CD4-positive, alpha-beta T cell treated with Interleukin-6 at 100 ng/mL for 8 hours (primary cell): ENCODE results near the gene MED12L.

Source experiments
- DNase-seq: peaks from one replicate; pipeline ENCODE4 v3.0.0-alpha.2; 2020; ENCODE audit warnings: mixed read lengths, low spot score

The MED12L gene

DNA sequence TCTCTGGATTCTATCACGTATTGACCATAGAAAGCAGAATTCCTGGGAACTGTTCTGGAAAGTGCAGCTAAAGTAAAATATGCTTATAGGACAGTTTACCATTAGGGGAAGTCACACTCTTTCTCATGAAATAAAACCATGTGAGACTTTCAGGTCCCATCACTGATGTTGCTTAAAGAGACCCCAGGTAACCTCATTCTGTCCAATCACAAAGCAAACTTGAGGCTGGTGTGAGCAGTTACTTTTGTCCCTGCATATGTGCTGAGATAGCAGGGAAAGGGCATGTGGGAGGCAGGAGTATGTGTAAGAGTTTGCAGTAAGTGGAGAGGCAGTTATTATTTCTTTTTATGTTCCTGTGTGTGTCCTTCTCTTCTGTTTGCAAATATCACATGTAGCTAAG is 215.1 kb downstream of the MED12L start:
- DNase-seq, result no peak

DNA sequence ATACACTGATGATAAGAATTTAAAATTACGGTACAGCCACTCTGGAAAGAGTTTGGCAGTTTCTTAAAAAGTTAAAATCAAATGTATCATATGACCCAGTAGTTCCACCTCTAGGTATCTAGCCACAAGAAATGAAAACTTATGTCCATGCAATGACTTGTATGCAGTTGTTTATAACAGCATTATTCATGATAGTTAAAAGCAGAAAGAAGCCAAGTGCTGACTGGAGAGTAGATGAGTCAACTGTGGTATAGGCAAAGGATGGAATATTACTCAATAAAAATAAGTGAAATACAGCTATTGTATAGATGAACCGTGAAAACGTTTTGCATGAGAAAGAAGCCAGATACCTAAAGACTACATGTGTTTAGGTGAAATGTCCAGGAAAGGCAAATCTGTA is 216.3 kb downstream of the MED12L start:
- DNase-seq, result no peak

DNA sequence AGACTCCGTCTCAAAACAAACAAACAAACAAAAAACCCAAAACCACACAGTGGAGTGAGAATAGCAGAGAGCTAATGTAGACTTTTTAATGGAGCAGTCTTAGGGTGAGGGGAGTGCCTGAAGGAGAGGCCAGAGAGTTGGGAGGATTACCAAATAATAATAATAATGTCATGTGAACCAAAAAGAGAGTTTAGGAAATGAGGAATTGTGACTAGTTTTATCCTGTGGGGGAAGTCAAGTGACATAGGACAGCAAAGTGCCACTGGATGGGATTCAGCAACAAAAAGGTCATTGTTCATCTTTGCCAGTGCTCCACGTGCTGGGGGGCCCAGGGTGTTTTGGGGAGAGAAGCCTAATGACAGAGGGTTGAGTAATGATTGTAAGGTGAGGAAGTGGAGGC is 218.3 kb downstream of the MED12L start:
- DNase-seq, result no peak

DNA sequence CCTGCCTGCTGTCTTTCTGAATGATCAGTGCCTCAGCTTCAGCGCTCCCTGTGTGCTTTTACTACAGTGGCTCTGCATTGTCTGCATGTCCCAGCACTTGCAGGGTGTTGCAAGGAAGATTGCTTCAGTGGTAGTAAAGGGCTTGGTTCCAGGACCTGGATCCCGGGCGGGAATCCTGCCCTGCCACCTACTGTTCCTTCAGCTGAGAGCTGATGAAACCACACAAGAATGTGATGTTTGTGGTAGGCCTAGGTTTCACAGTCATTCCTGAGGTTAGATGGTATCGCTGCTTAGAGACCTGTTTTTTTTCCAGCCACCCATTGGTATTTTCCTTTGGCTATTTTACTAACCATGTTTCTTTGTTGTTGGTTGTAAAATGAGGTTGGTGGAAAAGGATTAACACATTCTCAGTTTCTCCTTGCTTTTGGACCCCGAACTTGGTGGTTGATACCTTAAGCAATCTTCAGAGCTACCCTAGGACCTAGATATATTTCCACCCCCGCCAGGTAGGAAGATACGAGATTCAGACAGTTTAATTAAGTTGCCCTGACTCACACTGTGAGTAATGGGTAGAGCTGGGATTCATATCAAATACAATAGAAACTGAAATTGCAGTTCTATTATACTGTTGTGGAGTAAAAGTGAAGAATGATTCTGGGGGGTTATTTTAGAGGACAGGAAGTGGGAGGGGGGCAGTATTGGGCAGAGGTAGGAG is 219.8 kb downstream of the MED12L start:
- no peak for DNase-seq

DNA sequence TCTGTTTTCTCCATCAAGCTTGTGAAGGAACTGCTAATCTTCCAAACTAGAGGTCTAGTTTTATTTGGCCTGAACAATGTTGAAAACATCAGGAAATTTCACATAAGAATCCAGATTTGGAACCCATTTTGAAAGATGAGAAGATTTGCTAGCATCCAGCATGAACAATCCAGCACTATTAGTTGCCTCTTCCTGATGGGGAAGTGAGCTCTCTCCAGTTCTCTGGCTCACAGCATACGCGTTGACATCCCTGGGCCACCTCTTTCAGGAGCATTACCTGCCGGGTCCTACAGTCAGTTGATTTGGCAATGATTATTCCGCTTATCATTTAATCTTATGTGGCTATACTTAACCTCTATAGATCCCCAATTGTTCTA is 220.3 kb downstream of the MED12L start:
- no peak for DNase-seq

DNA sequence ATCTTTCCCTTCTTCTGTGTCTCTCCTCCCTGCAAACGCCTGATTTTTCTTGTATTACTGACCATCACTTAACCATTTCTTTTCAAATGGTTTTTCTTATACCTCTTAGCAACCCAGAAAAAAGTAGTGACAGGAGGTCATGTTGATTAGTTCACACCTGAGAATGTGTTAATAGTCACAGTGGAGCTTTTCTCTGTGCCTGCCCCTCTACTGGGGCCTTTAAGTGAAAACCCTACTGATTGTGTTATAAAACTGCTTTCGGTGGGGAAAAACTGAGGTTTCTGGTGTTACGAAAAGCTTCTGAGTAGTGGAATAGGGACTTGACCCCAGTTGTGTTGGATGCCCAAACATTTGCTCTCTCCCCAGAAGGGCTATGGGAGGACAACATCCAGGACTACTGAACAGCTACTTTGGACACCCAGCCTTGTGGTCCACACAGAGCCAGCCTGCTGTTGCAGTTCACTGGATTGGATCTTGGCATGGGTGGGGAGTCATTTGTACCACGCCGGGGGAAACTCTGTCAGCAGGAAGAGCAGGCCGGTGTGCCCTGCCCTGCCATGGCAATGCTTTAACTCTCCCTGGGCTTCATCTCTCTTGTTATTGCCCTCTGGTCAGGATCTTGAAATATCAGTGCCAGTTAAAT is 220.8 kb downstream of the MED12L start:
- no peak for DNase-seq

DNA sequence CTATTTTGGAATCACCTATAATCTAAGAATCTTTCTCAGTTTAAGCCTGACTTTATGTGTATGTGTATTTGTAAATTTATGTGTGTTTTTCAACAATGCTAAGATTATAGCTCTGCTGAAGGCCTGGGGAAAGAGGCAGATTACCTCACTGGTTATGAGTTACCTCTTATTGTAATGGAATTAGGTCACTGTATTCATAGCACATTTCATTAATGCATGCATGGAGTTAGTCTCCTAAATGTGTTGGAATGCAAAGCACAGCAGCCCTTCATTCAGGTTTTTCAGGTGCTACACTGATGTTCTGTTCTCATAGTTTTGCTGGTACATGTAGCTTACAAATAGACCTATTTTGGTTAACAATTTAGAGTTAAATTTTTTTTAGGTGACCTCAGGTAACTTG is 221.7 kb downstream of the MED12L start:
- no peak for DNase-seq

DNA sequence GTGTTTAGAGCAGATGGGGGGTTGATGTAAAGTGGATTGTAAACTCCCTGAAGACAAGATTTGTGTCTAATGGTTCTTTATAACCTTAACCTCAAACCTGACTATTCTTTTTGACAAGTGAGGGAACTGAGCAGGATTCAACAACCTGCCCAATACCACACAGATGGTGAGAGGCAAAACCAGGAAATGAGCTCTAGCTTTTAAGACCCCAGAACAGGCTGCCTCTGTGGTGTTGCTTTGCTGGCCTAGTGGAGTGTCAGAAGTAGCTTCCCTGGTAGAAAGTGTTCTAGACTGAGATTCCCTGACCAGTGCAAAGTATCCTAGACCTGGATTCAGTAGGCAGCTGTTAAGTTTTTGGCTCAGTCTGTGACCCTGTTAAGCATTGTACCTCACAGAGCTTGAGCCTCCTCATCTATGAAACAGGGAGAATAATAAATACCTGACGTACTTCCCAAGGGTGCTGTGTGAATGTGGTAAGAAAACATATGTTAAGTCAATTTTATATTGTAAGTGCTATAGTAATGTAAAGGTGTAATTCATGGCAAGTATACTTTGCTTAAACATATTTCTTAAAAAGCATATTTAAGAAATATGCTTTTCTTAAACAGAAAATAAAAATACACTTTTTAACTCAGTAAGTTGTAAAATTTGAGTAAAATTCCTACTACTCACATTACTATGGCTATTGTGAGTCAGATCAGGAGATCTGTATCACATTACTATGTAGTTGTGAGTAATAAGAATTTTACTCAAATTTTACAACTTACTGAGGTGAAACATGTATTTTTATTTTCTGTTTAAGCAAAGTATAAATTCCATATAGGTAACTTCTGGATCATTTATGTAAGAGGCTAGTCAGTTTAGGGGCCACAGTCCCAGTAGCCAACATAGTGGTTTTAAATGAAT is 222.4 kb downstream of the MED12L start:
- DNase-seq, result no peak

DNA sequence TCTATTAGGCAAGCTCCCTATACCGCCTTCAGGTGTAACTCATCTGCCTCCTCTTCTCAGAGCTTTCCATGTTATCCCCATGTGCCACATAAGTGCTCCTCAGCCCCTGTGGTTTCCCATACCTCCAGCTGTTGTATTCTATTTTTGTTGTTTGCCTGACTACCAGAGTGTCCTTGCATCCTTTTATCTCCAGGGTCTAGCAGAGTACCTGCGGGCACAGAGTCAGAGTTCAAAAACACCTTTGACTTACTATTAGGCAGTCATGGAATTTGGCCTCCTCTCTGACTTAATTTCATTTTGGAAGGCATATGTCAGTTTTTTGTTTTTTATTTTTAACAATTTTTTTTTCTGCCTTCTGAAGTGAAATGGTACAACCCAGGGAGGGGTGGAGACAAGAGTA is 224.1 kb downstream of the MED12L start:
- no peak for DNase-seq

DNA sequence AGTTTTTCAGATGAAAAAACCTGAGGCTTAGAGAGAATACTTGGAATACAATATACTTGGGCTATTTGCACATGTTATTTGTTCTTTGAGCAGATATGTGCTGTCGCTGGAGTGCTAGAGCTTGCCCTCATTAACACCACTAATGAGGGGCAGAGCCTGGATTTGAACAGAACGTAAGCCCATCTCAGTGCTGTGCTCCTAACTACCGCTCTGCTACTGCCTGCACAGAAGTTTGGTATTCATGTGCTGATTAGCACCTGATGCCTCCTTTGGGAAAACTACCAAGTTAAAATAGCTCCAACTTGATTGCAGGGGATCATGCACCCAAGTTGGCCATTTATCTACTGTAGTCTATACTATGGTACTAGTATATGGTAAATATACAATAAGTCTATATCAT is 227.5 kb downstream of the MED12L start:
- DNase-seq, result no peak

DNA sequence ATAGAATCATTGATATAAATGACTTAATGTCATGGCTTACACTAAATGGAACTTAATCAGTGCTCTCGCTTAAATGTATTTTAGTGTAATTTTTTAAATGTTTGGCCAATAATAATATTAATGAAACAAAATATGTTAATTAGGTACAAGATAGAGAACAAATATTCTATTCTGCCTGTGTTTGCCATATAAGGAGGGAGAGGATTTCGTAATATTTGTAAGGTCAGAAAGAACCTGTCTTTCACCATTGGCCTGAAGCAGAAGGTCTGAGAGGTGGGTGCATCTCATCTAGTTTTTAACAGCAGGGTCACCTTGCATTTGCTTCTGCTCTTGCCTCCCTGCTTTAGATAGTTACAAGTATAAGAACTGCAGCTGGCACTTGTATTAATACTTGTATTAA is 228.7 kb downstream of the MED12L start:
- no peak for DNase-seq

DNA sequence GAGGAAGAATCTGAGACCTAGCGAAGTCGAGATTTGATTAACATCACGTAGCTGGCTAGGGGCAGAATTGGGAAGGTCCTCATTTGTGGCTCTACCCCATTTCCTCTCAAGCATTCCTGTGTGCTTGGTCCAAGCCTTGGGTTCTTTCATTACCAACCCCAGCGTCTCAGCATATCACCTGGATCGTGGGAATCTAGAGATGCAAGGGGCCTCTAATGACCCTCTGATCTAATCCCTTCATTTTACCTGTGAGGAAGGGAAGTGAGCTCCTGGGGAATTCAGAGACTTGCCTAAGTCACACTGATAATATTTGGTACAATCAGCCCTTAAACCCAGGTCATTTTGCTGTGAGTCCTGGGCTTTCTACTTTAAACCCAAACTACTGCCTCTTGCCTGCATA is 229.1 kb downstream of the MED12L start:
- no peak for DNase-seq

DNA sequence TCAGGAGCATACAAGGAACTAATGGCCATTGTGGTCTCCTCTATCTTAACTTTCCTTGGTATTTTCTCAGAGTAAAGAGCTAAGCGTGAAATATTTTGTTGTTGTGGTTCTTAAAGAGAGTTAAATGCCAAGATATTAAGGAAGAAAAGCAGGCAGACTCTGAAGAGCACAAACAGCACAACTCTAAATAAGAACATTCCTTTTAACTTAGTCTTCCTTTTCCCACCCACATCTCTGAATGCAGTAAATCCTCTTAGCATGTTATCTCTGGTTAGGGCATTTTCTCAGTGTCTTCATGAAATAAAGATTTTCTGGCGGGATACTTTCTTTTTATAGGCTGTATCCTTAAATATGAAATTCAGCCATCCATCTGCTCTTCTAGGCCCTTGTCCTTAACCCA is 229.7 kb downstream of the MED12L start:
- DNase-seq, result no peak

DNA sequence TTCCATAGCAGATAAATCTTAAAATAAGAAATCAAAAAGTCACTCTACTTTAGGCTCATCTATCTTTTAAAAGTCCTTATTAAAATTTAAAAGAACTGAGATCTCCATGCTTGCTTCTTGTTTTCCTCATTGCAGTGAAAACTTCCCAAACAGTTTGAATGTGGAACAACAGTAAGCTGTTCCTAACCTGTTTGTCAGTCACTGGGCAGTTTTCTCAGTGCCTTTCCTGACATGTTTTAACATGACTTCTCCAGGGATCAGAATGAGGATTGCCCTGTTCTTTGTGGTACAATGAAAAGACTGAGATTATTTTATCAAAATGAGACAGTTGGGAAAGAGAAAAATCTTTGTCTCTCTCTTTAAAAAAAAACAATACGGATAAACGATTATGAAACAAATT is 230.4 kb downstream of the MED12L start:
- DNase-seq, result no peak

DNA sequence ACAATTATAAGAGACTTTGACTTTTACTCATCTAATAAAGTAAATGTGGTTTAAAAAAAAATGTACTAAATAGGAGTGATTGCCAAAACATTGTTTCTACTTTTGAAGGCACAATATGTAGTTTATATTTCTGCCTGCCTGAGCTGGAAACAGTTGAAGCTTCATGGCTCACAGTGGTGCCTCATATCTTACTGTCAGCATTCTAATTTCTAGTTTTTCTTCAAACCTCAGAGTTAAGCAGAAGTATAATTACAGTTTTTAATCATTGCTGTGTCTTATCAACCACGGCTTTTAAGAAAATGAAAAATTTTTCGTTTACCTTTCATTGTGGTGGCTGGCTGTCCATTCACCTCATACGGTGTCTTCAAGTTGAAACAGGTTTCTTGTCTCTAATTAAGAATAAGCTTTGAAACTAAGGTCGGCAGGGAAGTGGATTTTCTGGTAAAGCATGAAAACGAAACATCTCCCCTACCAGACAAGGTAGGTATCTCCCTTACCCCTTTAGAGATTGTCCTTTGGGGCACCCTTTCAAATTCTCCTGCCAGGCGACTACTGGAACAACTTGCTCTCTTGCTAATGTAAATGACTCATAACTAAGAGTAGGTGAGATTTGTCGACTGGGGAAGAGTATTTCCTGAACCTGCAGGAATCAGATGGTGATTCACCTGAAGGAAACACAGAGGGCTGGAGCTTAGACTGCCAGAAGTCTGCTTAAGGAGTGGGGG is 231.0 kb downstream of the MED12L start, which contains the start of gene GPR87:
TSS of gene GPR87 (minus strand) at position 554 of the 725 bp plus-strand sequence. CDS start 16,720 bp downstream, outside the sequence.
- no peak for DNase-seq

DNA sequence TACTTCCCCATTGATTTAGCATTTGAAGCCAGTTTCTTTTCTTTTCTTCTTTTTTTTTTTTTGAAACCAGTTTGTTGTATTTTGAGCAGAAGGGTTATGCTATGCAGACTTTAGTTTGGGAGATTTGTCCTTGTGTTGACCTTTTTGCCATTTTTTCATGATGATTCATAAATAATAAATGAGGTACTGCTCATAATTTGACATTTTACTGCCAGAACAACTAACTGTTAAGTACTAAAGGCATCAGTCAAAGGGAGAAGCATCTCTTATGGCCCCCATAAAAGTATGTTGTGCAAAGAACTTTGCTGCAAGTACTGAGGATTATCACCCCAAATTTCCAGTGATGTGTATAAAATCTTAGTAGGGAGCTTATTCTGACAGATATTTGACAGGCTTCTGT is 232.8 kb downstream of the MED12L start:
- no peak for DNase-seq

DNA sequence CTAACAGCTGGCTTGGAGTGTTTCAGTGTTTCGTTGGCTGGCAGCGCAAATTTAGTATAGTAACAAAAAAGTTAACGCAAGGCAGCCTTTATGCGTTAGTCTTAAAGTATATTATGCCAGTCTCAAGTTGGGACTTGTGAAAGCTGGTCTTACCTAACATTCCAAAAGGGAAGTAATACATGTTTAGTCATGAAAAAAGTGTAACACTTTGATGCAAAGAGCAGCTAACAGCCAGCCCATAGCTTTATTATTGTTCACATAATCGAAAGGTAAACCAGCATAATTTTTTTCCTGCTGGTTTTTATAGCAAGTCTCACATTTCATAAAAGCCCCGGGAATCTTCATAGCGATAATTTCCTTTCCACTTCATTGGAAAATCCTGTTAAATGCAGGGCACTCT is 233.5 kb downstream of the MED12L start:
- DNase-seq, result no peak

DNA sequence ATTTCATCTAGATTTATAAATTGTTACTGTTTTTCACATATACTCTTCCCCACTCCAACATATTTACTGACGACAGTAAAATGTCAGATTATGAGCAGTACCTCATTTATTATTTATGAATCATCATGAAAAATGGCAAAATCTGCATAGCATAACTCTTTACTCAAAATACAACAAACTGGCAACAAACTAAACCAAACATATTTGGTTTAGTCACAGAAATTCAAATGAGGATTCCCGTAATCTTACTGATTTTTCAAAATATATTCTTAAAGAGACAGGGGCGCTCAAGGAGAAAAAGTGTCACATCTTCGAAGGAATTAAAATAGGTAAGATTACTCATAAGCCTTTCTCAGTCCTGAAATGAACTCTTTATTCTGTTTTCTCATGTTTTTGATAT is 234.2 kb downstream of the MED12L start:
- DNase-seq, result no peak

DNA sequence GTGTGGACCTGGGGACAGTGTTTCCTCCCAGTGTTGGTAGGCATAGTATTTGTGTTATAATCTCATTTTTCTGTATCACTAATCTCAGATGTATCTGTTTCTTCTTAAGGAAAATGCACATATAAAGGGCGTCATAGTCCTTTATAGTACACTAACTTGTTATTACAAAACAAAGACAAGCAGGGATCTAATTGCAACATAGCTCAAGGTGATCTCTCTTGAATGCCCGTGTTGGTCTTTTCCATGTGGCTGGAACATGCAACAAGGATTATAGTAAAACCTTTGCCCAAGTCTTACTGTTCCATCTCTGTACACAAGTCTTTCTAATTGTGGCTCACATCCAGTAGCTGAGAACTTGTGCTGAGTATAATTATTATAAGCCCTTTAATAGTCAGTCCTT is 234.7 kb downstream of the MED12L start:
- no peak for DNase-seq

DNA sequence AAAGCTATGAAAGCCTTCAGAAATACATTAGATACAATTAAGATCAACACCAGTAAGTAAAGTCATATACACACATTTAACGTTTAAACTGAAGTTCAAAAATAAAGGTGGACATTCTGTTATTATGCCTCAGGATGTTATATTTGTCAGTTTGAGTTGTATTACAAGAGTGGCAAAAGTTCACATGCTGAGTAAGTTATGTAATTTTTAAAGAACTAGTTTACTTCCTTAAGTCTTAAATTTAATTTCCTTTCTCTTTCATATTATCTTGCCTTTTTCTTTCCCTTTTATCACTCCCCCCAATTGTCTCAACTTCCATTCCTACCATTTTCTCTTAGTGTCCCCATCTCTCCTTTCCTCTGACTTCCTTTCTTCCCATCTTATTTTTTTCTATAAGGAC is 236.1 kb downstream of the MED12L start:
- no peak for DNase-seq

DNA sequence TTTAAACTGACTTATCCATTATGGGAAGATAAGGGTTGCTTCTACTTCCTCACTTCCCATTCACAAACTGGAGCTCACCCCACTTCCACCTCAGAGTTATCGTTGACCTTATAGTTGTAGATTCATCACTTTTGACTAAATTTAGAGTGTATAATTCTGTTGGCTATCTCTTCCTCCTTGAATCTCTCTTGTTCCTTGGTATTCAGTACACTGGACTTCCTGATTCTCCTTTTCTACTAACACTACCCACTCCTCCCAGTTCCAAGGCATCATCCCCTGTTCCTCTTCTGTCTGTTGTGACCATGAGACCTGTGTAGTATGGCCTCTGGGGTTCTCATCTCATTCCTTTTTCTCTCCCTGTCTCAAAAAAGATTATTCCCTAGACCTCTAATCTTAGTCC is 237.0 kb downstream of the MED12L start:
- no peak for DNase-seq

DNA sequence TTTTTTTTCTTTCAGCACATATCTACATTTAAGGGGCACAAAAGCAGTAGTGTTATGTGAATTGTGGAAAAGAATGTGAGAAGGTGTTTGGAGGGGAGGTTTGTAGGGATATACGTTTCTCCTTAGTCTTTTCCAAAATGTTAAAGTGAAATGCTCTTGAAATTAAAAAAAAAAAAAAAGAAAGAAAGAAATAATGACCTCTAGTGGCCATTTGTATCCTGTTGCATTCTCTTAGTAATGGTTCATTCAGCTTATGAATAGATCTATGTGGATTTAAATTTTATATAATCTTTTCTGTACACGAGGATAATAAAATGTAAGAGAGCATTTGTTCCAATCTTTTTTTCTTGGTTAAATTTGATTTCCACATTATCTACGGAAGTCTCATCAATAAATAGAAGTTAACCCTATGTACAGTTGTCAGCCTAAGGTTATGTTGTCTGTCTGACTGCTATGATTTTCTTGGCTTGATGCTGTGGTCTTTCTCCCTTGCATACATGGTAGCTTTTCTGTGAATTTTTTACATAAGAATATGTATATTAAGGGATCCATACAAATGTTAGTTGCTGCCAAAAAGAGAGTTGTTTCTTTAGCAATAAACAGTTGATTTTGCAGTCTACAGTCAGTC is 242.2 kb downstream of the MED12L start:
- no peak for DNase-seq
